ENCODE results near the gene TSPAN18. TPM values are rescaled to one million over a fixed set of nuclear protein-coding genes. Genes with fewer than 3 reads are reported as not detected.

The TSPAN18 gene
- total RNA-seq, 1 donor from 2014 or later, result 46.4 TPM

DNA sequence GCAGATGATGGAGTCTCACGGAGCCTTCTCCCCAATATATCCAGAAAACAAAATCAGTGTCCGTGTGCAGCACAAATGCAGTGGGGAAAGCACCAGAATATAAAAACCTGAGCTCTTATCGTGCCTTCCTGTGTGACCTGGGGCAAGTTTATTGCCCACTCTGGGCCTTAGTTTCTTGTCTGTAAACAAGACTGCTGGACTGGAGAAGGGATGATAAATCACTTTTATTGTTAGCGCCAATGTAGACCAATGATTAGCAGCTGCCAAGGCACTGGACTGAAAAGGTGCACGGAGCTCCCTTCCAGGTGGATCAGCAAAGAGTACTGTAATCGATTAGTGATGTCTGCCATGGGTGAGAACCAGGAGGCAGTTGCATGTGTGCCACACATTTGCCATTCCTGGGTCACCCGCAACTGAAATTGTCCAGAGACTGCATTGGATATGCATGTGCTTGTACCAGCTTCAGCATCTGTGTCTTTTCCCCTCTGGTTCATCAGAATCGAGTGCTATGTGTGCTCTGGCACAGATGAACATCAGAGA, 89.2 kb downstream of the TSPAN18 start:
- no peaks in the 10 kb centered on the region for H3K36me3 ChIP-seq
- peaks cover 12% of the 10 kb centered on the region for H3K4me1 ChIP-seq
- DNase-seq, result no peak
- TF ChIP-seq, protein P1, sequence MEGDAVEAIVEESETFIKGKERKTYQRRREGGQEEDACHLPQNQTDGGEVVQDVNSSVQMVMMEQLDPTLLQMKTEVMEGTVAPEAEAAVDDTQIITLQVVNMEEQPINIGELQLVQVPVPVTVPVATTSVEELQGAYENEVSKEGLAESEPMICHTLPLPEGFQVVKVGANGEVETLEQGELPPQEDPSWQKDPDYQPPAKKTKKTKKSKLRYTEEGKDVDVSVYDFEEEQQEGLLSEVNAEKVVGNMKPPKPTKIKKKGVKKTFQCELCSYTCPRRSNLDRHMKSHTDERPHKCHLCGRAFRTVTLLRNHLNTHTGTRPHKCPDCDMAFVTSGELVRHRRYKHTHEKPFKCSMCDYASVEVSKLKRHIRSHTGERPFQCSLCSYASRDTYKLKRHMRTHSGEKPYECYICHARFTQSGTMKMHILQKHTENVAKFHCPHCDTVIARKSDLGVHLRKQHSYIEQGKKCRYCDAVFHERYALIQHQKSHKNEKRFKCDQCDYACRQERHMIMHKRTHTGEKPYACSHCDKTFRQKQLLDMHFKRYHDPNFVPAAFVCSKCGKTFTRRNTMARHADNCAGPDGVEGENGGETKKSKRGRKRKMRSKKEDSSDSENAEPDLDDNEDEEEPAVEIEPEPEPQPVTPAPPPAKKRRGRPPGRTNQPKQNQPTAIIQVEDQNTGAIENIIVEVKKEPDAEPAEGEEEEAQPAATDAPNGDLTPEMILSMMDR (IDR thresholded peaks at IDR 0.05), result no peak
- no peak for ATAC-seq
- no peaks in the 10 kb centered on the region for H3K9me3 ChIP-seq
- no peak overlapping the region for H3K4me3 ChIP-seq
- no peaks in the 10 kb centered on the region for H3K27me3 ChIP-seq
- intact Hi-C loops (cut with DNase I), result no loop called here
- H3K27ac ChIP-seq, result no peak overlapping the region

DNA sequence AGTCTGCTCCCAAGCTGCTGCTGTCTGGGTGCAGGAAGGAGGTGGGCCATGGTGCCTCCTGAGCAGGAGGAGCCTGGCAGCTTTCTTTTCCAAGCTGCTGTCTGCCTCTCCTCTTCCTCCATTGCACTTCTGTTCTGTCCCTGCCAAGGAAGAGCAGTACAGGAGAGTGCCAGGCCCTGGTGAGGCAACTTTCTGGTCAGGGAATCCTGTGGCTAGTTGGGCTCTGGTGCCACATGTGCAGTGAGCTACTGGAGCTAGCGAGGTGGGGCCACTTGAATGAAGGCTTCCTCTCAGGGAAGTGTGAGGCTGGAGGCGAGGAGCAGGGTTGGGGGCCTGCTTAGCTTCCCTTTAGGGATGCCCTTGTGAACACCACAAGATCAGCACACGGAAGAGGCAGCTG, 90.0 kb downstream of the TSPAN18 start:
- no peak overlapping the region for H3K4me3 ChIP-seq
- no peak overlapping the region for H3K27ac ChIP-seq
- H3K9me3 ChIP-seq, result no peaks in the 10 kb centered on the region
- no peaks in the 10 kb centered on the region for H3K36me3 ChIP-seq
- H3K27me3 ChIP-seq, result no peaks in the 10 kb centered on the region
- no peak for ATAC-seq
- peaks cover 12% of the 10 kb centered on the region for H3K4me1 ChIP-seq
- intact Hi-C loops (cut with DNase I), result no loop called here
- peak; percentile 52 for DNase-seq
- TF ChIP-seq, protein P1 (IDR thresholded peaks at IDR 0.05), result no peak

DNA sequence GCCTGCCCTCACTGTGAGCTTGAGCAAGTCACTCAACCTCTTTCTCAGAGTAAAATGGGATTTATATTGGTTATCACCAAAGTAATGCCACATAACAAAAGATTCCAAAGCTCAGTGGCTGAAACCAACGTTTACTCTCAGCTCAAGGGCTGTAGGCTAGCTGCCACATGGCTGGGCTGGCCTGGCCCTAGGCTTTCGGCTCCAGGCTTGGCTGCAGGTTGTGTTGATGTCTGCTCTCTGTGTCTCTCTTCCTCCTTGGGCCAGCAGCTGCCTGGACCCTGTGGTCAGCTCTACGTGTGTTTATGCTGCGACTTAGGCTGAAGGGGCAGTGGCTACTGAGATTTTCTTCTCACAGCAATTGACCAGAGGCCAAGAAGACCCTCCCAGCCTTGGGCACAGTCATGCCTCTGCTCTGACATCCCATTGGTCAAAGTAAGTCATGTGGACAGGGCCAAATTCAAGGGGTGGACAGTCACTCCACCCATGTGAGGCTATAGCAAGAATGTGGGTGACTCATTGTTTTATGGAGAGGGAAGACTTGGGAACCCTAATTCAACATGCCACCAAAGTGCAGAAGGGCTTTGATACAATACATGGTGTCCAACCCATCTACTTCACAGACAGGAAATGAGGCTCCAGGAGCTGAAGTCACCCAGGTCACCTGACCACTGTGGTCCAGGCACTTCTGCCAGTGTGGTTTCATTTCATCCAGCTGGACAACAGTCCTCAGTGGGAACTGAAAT, 90.6 kb downstream of the TSPAN18 start:
- intact Hi-C loops (cut with DNase I), result no loop called here
- no peak overlapping the region for H3K27ac ChIP-seq

DNA sequence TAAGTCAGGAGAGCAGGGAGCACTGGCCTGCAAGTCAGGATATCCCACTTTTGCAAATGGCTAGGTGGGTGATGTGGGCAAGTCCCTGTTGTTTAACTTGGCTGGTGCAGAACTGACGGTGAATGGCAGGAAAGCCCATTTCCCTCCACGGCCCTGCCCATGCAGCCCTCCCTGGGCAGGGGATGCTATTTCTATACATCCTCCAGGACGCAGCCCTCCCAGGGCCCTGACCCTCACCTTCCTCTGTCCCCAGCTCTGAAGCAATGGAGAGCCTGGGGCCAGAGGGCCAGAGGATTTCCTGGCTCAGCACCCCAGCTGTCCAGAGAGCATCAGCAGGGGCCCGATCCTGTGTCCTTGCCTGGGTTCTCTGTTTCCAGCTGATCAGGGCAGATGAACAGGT, 91.3 kb downstream of the TSPAN18 start:
- Histone ChIP-seq H3K36me3 (no peaks in the 10 kb centered on the region), H3K4me1 (peaks cover 8% of the 10 kb centered on the region), H3K27me3 (no peaks in the 10 kb centered on the region), H3K9me3 (no peaks in the 10 kb centered on the region), H3K27ac (no peak overlapping the region), H3K4me3 (no peak overlapping the region)
- intact Hi-C loops (cut with DNase I), result no loop called here
- DNase-seq, result peak; percentile 47
- TF ChIP-seq, protein P1 (IDR thresholded peaks at IDR 0.05), result no peak
- peak; percentile 21 for ATAC-seq

More for the DNA sequence above, 90.6 kb downstream of the TSPAN18 start:
- Histone ChIP-seq H3K36me3 (no peaks in the 10 kb centered on the region), H3K9me3 (no peaks in the 10 kb centered on the region), H3K4me3 (no peak overlapping the region), H3K4me1 (peaks cover 12% of the 10 kb centered on the region), H3K27me3 (no peaks in the 10 kb centered on the region)
- DNase-seq (peak; percentile 16), ATAC-seq (no peak)
- TF ChIP-seq, protein P1 (IDR thresholded peaks at IDR 0.05), result no peak

DNA sequence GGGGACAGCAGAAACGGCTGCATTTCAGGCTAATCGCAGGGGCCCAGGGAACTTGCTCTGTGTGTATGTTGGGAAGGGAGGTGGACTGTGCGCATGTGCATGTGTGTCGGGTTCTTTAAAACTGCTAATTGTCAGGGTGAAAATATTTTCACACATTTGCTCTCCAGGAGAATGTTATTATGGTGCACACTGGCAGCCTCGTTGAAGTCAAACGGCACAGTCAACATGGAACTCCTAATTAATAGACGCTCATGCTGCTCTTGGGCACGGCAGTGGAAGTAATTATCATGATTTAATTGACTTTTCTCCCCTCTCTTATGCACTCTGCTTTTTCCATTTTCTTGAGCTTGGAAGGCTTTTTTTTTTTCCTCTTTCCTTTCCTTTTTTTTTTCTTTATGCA, 92.6 kb downstream of the TSPAN18 start:
- intact Hi-C loops (cut with DNase I), result no loop called here
- Histone ChIP-seq H3K9me3 (no peaks in the 10 kb centered on the region), H3K27me3 (no peaks in the 10 kb centered on the region), H3K4me3 (no peak overlapping the region), H3K27ac (no peak overlapping the region), H3K4me1 (no peaks in the 10 kb centered on the region), H3K36me3 (no peaks in the 10 kb centered on the region)
- peak; percentile 9 for DNase-seq
- ATAC-seq, result no peak
- TF ChIP-seq, protein P1 (IDR thresholded peaks at IDR 0.05), result no peak
